NCI-H82 treated with DMSO at 0.1 percent for 48 hours (cell line): ENCODE data around the gene FTO.

Experiments used
- DNase-seq: peaks from one replicate; lab custom pipeline; 2025; ENCODE audit not compliant: unreplicated experiment; lab: John Stamatoyannopoulos, UW

Gene FTO

DNA sequence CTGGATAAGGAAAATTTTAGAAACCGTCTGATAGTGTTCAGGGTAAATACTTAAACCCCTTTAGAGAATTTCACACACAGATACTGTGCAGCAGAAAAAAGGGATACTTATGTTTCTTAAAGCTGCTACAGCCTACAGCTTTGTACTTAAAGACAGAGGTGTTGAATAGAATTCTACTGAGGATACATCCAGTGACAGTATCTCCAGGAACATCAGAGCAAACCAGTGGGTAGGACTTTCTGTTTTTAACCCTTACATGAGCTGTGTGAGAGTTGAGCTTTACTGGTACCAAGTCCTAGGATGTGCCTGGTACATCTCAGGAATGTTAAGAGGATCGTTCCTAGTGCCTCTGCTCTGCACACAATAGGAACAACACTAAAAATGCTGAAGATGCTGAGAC is 191.5 kb downstream of the FTO start:
- DNase-seq, result no peak

DNA sequence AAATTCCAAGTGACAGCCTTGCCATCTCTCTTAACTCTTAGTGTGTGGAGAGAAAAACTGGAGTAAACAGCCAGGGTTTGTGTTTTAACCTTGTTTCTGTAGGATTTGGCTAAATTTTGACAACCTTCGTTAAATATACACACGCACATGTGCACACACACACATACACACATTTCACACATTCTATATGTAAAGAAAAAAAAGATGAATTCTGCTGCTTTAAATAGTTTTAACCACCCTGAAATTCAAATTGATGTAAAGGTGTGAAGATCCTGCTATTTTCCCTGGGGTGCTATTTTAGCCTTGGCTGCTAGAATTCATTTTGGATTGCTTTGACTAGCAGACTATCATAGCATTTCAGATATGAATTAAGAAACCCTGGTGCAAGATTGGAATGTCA is 191.9 kb downstream of the FTO start:
- DNase-seq, result no peak

DNA sequence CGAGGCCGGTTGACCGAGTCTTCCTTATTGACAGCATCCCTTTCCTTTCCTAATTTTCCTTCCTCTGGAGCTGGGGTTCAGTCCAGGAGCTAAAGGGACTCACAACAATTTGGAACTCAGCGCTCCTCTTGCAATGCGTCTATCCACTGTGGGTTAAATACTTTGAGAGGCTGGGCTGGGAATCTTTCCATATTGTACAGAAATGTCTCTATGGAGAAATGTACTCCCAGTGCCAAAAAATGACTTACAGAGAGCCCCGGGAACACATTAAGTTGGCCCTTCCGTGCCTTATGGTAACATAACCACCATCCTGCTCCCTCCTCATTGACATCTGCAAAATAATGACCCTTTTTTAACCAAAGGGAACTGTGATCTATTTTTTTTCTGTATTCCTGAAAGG is 192.8 kb downstream of the FTO start:
- DNase-seq, result no peak

DNA sequence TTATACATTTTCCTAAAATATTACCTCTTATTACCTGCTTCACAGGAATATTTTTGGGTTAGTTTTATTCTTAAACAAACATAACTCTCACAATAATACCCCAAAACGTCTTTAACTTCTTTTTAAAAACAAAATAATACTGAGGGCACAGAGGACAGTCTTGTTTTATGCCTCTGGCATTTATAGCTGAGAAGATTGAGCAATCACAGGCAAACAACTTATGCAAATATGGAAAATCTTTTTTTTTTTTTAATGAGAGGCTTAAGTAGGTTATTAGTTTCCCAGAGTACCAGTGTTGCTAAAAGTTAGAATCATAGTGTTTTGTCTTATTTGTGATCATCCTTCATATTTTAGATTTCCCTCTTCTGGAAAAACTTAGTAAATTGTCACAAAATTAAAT is 195.0 kb downstream of the FTO start:
- DNase-seq, result no peak

DNA sequence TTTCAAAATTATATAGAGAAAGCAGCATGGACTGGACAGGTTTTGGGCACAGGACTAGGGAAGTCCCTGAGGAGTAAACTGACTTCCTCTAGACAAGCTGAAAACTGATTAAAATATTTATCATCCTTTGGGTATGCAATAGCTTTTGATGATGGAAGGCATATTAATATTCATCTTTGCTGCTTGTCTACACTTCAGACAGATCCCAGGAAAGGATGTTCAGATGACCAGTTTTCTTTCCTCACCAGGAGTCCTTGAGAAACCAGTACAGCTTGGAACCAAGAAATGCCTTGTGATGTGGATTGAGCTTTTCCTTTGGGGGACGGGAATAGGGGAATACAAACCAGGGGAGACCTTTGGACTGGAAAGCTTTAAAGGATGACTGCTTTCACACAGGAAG is 195.5 kb downstream of the FTO start:
- DNase-seq, result no peak

DNA sequence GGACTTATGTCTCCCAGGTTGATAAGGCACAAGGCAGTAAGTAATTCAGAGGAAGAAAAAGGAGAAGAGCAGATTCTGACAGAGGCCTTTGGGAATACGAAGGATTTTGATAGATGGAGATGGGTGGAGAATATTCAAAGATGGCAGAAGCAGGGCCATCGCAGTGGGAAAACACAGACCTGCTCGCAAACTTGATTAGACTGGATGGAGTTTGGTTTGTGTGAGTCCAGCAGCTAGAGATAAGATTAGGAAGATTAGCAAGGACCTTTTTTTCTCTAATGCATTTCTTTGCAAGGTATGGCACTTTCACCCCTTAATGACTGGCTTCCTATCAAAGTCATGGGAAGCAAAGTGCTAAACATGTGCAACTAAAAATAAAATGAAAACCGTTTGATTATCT is 196.7 kb downstream of the FTO start:
- no peak for DNase-seq

DNA sequence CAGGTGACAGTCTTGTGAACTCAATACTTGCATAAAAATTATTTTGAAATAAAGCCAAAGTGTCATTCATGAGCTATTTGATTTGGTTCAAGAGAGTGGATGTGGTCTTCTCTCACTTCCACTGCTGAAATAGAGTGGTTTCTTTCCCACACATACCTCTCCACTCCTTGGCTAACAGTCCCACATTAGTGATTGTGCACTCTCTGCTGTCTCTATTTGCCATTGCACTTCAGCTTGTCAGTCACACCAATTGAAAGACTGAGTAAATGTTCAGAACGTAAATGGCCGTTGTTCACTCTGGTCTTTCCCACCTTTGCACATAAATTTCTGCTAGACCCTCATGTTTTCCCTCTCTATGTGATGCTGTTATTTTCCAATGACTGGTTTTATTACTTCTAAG is 197.5 kb downstream of the FTO start:
- DNase-seq, result no peak

DNA sequence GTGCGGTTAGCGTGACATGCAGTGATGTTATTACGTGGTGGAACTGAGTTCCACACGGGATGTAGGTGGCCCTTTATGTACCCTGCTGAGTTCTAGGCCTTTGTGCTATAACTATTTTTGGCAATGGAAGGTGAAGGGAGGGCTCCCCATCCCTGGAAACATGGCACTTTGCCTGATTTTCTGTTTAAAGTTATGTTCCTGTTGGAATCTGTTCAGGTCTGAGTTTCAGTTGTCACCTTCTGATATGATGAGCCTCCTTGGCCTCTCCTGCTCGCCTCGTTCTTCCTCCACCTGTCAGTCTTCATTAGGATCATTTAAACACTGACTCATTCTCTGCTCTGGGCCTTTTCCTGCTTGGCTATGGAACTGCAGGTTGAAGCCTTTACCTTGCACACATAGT is 200.6 kb downstream of the FTO start:
- DNase-seq, result no peak

DNA sequence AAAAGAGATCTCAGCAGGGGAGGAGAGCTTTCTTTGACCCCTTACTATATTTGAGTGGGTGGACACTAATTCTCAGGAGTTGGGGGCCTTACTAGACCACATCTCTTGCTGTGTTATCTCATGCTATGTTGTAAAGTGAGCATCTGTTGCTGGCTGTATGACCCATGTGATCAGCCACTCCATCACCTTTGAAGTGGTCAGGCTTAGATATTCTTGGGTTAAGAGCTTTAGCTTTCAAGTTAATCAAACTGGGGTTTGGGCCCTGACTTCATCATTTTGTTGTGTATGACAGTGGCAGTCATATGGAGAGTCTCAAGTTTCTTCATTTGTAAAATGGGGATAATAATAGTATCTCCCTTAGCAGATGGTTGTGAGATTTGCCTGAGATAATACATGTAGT is 201.1 kb downstream of the FTO start:
- DNase-seq, result no peak

DNA sequence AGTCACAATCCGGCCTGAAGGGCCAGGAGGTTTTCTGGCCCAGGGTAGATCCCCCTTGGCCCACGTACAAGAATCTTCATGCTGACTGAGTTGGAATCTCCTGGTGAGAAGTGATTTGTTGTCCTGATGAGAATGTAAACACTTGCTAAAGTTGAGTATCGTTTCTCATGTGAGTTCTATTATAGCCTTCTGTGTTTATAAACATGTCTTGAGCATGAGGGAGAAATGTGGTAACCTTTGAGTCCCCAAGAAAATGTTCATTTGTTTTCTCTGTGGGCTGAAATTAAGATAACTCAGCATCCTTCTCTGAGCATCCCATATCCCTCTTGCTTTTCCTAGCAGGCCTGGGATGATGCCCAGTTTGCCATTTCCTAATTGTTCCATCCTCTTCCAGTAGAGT is 204.8 kb downstream of the FTO start:
- DNase-seq, result no peak

DNA sequence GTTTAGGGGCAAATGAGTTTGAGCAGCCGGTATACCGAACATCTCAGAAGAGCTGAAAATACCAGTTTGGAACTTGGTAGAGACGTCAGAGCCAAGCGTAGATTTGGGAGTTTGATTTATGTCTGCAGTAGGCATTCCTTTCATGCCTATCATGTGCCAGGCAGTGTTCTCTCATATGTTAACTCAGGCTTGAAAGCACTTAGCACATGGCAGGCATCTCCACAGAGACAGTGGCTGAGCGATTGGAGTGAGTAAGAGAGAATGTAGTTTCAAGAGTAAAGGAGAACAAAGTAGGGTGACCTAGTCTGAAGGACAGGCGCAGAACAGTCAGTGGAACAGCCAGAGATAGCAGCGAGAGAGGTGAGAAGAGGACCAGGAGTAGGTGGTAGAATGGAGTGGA is 207.0 kb downstream of the FTO start:
- no peak for DNase-seq

DNA sequence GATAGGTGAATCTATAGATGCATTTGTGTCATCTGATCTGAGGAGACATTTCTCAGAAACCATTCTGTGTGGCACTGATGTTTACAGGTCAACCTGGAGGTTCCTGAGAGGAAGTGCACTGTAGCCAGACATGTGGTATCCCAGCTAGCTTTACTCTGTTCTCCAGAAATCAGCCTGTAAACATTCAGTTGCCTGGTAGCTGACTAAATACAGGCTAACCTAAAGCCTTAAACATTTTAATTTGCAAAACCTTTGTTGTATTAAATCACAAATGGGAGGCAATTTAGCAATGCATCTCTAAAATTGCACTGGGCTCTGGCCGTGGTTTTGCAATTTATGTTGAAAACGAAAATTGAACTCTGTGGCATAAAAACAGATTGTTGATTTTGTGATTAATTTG is 207.6 kb downstream of the FTO start:
- no peak for DNase-seq

DNA sequence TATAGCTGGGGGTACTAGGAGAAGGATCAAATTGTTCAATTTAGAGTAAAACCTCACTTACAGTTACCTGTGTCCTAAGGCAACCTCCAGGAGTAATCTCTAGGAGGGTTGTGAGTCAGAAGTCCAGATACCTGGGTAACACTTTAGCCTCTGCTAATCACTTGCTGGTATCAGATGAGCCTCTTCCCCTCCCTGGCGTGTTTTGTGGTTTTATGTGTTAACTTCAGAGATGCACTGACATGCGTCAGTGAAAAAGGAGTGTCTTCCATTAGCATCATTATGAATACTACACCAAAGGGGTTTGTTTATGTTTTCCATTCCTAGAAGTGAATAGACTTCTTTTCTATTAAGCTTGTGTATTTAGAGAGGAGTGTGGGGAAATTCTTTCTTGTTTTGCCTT is 208.2 kb downstream of the FTO start:
- no peak for DNase-seq

DNA sequence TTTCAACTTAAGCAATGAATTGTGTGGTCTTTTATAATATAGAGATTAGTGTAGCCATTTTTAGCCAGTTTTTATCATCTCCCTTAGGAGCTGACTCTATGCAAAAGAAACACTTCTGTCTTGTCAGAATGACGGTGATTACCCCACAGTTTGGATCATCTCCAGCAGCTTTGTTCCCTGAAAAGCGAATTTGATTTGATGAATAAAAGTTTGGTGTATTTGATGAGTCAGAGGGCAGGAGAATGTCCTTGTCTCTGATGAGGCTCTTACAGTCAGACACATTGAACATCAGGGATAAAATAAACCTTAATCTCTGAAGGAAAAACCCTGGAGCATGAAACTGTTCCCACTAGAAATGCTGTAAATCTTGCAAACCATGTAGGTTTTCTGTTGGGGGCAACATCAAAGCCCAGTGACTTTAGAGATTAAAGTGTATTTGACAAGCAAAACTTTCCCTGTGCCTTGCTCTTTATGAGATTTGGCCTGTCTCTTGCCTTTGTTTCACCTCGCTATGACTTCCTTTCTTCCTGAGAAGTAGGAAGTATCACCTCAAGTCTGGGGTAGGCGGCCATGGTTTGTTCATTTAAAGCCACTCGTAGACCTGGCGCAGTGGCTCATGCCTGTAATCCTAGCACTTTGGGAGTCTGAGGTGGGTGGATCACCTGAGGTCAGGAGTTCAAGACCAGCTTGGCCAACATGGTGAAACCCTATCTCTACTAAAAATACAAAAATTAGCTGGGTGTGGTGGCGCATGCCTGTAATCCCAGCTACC is 209.3 kb downstream of the FTO start:
- DNase-seq, result no peak

DNA sequence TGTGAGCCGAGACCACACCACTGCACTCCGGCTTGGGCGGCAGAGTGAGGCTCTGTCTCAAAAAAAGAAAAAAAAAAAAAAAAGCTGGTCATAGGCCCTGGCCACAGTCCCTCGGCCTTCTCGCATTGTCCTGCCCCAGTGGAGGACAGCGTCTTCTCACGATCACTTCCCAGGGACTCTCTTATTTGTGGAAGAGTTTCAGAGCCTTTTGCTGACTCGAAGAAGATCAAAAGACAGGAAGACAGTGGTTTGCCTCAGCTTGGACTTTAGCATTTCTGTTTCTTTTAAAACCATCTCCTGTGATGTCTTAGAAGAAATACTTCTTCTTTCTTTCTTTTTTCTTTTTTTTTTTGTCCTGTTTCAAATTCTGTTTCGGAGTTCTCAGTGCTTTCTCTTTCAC is 210.0 kb downstream of the FTO start:
- DNase-seq, result no peak

DNA sequence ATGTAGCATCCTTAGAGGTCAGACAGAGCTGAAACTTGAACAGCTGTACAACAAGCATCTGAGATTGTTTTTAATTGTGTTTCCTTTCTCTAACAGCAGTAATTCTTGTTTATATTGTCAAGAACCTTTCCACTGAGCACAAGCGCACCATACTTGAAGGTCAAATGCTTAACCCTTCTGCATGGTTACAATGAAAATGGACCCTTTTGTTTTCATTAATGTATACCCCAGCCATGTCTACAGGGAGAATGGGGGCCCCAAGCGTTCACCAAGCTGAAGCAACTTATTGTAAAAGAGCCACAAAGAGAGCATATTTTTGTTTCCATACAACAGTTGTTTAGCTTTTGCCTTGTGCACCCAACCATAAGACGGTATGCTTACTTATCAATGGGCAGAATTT is 210.8 kb downstream of the FTO start:
- DNase-seq, result no peak

DNA sequence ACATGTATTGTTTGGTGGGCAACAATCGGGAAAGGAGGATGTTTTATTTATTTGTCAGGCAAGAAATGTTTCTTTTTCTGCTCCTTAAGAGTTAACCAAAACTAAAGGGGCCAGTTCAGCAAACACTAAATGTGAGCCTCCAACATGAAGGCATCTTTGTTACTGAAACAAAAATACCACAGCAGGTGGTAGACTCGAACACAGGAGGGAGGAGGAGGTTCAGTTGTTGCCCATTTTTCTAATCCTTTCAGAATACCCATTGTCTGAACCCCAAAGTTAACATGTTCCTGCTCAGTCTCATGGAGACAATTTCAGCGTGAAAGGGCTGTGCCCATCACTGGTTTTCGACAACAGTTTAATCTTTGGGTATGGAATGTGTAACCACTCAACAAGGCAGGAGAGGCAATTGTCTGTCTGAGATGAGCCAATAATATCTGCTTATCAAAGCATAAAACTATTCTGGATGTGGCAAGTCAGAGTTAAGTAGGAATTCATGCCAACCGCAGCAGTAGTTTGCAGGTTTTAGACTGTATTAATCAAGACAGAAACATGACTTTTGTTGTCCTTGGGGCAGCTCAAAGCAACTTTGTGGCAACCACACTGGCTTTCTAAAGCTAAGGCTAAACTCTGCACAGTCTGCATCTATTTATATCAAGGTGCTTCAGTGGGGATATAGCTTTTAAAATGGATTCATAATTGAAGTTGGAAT is 211.7 kb downstream of the FTO start:
- DNase-seq, result no peak

DNA sequence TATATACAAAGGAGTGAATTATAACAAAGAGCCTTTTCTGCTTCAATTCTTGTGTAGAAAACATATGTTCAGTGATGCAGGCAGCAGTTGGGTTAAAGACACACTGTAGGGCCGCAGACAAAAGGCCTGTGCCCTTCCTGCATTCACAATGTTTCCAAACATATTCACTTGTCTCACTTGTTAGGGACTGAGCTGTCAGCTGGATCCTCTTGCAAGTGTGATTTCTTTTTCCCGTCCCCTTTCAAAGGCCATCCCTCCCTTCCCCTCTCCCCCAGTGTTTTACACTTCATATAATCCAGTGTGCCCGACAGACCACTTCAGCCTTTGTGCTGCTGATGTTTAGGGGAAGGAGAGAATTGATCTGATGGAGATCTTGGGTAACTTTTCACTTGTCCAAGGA is 217.0 kb downstream of the FTO start:
- no peak for DNase-seq

DNA sequence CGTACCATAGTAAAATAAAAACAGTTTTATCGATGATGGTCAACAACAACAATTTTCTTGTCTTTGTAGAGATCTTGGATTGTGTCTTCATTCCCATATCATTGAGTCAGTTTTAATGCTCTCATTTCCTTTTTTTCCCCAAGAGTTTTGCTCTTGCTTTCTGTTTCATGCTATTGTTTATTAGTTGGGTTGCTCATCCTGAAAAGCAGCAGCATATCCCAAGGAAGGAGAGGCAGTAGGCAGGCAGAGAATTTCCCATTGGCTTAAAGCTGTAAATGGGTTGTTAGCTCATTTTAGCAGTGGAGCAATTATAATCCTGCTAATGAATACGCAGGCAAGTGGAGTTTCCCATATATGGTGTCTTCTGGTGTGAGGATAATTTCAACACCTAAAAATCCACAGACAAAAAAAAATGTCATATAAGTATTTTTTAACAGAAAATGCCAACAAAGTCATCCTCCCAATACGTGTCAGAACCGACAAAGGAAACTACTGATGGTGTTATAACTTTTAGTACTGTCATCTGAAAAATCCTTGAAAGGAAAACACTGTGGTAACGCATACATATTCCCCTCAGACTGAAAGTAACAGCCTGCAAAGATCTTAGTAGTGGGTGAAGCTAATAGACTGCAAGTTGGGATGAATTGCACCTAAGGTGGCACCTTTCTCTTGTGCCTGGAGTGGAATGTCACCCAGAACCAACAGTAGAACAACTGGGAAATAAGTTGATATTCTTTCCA is 218.3 kb downstream of the FTO start:
- no peak for DNase-seq

DNA sequence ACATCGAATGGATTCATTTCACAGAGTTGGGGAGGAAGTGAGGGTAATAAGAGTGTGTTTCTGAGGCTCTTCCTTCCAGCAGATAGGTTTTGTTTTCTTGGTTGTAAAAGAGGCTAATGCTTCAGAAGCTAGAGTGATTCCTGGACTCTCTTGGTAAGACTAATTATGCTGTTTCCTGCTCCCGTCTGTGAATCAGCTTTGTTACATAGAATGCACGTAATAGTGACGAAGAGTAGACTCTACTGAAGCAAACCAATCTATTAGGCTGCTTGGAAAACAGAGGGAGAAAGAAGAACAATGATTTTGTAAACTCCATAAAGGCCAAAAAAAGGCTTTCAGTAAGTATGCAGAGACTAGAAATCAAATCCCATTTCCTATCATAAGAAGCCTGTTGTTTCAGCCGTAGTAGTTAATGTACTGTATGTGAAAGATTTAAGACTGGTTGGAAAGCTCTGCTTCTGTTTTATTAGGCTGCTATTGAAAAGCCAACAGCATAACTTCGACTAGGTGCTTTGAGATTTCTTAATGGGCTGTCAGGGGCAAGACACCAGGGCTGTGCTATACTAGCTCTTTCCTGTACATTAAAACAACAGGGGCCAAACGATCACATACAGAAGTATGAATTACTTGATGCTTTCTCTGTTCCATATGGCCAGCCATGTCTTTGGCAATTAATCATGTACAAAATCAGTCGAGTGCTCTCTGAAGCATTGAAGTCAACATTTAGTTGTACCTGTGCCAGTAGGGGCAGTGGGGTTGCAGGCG is 219.0 kb downstream of the FTO start:
- no peak for DNase-seq

DNA sequence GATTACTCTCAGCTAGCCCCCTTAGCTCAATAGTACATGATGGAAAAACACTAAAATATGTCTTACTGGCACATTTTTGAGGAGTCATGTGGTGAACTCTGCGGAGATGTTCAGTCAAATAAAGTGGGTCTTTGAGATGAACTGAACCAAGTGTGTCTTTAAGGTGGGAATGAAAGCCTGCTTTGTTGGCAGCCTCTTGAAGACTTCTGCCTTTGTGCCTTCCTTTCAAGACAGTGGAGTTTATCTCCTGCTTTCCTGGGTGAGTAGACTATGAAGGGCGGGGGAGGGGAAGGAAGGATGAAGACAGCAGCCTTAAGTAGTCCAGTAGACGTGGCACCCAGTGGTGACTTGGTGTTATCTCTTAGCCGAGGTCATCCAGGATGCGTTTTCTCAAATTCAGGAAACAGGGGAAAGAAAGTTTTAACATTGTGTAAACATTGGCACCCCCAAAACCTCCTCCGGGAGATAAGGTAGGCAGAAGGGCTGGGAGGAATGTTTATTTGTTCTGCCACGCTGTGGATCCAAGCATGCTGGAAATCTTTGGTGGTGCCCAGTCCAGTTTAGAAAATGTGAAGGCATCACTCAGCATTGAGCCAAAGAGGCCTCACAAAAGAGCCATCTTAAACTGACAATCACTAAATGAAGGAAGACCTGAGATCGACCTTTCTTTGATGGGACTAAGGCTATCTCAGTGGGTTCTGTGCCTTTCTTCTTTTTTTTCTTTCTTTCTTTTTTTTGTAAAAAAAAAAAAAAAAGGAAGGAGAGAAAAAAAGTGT is 220.6 kb downstream of the FTO start:
- no peak for DNase-seq
